CD4-positive, alpha-beta T cell (primary cell): ENCODE results near the gene SKAP2. TPM values are rescaled to one million over a fixed set of nuclear protein-coding genes. Genes with fewer than 3 reads are reported as not detected.

Source experiments
- ATAC-seq: fragments of 200-7000 bp; cut with Tn5 transposase; one replicate; pipeline ENCODE4 v1.10.0; 2022; ENCODE audit warnings: mild to moderate bottlenecking; ENCODE audit not compliant: poor library complexity
- CTCF ChIA-PET: fragments of 350-600 bp; sonication (Branson Sonifier 250); formaldehyde crosslinking; loops from one replicate; lab custom pipeline; 2021; ENCODE audit warnings: antibody characterized with exemption, inconsistent platforms; lab: Charles Lee
- POLR2A ChIA-PET: fragments of 350-600 bp; sonication (Branson Sonifier 250); formaldehyde crosslinking; loops from one replicate; lab custom pipeline; 2021; ENCODE audit warnings: antibody characterized with exemption, inconsistent platforms; lab: Charles Lee
- DNase-seq, 14 experiments: peaks; one replicate each; pipeline ENCODE4 v3.0.0-alpha.2; 2013 to 2020; ENCODE audit warnings: mixed read lengths in 2 of 14
- H3K27ac ChIP-seq, 2 donors: one replicate each; pipeline versions ENCODE4 v1.5.1 to v1.7.0; 2013; ENCODE audit warnings: low read length in 2 of 2, low read depth in 1 of 2, mild to moderate bottlenecking in 1 of 2
- H3K27me3 ChIP-seq, 2 experiments: 1 replicate in 1 of 2; 2 replicates in 1 of 2; pipeline versions ENCODE4 v1.6.1 to v1.7.0; 2013; ENCODE audit warnings: low read length in 2 of 2, control low read depth in 1 of 2, mild to moderate bottlenecking in 1 of 2, moderate library complexity in 1 of 2; ENCODE audit not compliant: insufficient read depth in 2 of 2, control insufficient read depth in 1 of 2
- H3K36me3 ChIP-seq: one replicate; pipeline ENCODE4 v1.6.1; 2013; ENCODE audit warnings: low read length, control low read depth; ENCODE audit not compliant: insufficient read depth
- H3K4me1 ChIP-seq: one replicate; pipeline ENCODE4 v1.6.1; 2013; ENCODE audit warnings: low read length, control low read depth; ENCODE audit not compliant: insufficient read depth
- H3K4me3 ChIP-seq: one replicate; pipeline ENCODE4 v1.5.1; 2013; ENCODE audit warnings: mild to moderate bottlenecking, low read length, moderate library complexity
- H3K9me3 ChIP-seq, 2 experiments: 1 replicate in 1 of 2; 2 replicates in 1 of 2; pipeline versions ENCODE4 v1.6.1 to v1.7.0; 2013; ENCODE audit warnings: low read length in 2 of 2, mild to moderate bottlenecking in 2 of 2, control low read depth in 1 of 2, moderate library complexity in 1 of 2; ENCODE audit not compliant: control insufficient read depth in 1 of 2, insufficient read depth in 1 of 2
- H3K27ac Mint-ChIP-seq: one replicate; pipeline ENCODE4 v1.8.0; 2020; ENCODE audit warnings: mixed read lengths
- H3K27me3 Mint-ChIP-seq: one replicate; pipeline ENCODE4 v1.8.0; 2021; ENCODE audit warnings: mixed read lengths
- H3K36me3 Mint-ChIP-seq: one replicate; pipeline ENCODE4 v1.8.0; 2021; ENCODE audit warnings: low read depth, mixed read lengths
- H3K4me1 Mint-ChIP-seq: one replicate; pipeline ENCODE4 v1.8.0; 2021; ENCODE audit warnings: low read depth, mixed read lengths
- H3K4me3 Mint-ChIP-seq: one replicate; pipeline ENCODE4 v1.8.0; 2020; ENCODE audit warnings: mild to moderate bottlenecking, mixed read lengths
- H3K9me3 Mint-ChIP-seq: one replicate; pipeline ENCODE4 v1.8.0; 2020; ENCODE audit warnings: mixed read lengths
- intact Hi-C, 2 experiments: fragments of 100-400 bp; cut with DNase I in 1 of 2; cut with micrococcal nuclease in 1 of 2; formaldehyde crosslinking; loops; one replicate each; pipeline versions ENCODE4 v1.15.1 to v1.9.0; 2023 to 2025; cut with DNase I, micrococcal nuclease
- total RNA-seq, 174 experiments: library from RNA in 2 of 174; stranded (reverse) in 2 of 174; gene quantifications; one replicate each; pipeline ENCODE4 v1.2.3 and lab custom pipeline; 2021 to 2026
- TF ChIP-seq, protein P1 (sequence below): fragments of 200-600 bp; IDR thresholded peaks from one replicate; pipeline ENCODE4 v1.8.0; 2022; ENCODE audit warnings: antibody characterized with exemption, mild to moderate bottlenecking

Gene SKAP2
- total RNA-seq, 2 experiments from 2014 or later, result 0.91 to 1.2 TPM

DNA sequence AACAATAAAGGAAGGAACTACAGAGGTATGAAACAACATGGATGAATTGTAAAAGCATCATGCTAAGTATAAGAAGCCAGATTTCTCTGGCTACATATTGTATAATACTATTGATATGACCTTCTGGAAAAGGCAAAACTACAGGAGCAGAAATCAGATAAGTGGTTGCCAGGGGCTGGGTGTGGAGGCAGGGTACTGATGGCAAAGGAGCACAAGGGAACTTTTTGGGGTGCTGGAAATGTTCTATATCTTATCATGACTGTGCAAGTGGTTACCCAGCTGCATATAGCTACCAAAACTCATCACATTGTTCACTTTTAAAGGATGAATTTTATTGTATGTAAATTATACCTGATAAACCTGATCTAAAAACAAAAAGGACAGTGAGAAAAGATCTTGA is 72.4 kb downstream of the SKAP2 start:
- no peak overlapping the region for H3K4me3 ChIP-seq
- no peaks in the 10 kb centered on the region for H3K4me1 ChIP-seq
- no peak for DNase-seq
- H3K27me3 ChIP-seq, result no peaks in the 10 kb centered on the region
- POLR2A ChIA-PET, result no interaction called here
- H3K27ac ChIP-seq, result no peak overlapping the region
- peaks cover 6% of the 10 kb centered on the region for H3K27me3 Mint-ChIP-seq
- H3K9me3 Mint-ChIP-seq, result no peaks in the 10 kb centered on the region
- intact Hi-C loops, result no loop called here
- H3K36me3 ChIP-seq, result no peaks in the 10 kb centered on the region
- H3K9me3 ChIP-seq, result no peaks in the 10 kb centered on the region
- CTCF ChIA-PET, result no interaction called here
- TF ChIP-seq, protein P1, sequence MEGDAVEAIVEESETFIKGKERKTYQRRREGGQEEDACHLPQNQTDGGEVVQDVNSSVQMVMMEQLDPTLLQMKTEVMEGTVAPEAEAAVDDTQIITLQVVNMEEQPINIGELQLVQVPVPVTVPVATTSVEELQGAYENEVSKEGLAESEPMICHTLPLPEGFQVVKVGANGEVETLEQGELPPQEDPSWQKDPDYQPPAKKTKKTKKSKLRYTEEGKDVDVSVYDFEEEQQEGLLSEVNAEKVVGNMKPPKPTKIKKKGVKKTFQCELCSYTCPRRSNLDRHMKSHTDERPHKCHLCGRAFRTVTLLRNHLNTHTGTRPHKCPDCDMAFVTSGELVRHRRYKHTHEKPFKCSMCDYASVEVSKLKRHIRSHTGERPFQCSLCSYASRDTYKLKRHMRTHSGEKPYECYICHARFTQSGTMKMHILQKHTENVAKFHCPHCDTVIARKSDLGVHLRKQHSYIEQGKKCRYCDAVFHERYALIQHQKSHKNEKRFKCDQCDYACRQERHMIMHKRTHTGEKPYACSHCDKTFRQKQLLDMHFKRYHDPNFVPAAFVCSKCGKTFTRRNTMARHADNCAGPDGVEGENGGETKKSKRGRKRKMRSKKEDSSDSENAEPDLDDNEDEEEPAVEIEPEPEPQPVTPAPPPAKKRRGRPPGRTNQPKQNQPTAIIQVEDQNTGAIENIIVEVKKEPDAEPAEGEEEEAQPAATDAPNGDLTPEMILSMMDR, result no peak
- no peak for ATAC-seq
- no peak overlapping the region for H3K4me3 Mint-ChIP-seq
- no peak overlapping the region for H3K27ac Mint-ChIP-seq
- H3K36me3 Mint-ChIP-seq, result no peaks in the 10 kb centered on the region
- H3K4me1 Mint-ChIP-seq, result no peaks in the 10 kb centered on the region

GRCh38 chr7:26789481-26790184 is 74.8 kb downstream of the SKAP2 start:
- intact Hi-C loops, result no loop called here
- peaks cover 6% of the 10 kb centered on the region for H3K27me3 Mint-ChIP-seq

DNA sequence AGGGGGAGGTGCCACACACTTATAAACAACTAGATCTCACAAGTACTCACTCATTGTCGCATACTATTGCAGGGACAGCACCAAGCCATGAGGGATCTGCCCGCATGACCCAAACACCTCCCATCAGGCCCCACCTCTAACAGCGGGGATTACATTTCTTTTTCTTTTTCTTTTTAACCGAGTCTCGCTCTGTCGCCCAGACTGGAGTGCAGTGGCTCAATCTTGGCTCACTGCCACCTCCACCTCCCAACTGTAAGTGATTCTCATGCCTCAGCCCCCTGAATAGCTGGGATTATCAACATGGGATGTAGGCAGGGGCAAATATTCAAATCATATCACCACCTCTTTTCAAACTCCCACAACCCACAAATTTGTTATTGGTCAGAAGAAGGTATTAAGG is 76.7 kb downstream of the SKAP2 start:
- Mint-ChIP-seq H3K4me3 (no peak overlapping the region), H3K4me1 (no peaks in the 10 kb centered on the region), H3K27ac (no peak overlapping the region), H3K36me3 (no peaks in the 10 kb centered on the region), H3K27me3 (peaks cover 6% of the 10 kb centered on the region), H3K9me3 (no peaks in the 10 kb centered on the region)
- ChIA-PET POLR2A (no interaction called here), CTCF (interaction anchor here (0.6 kb wide), 1 partner anchor 523 kb away, joined by 3 read pairs; no protein-coding TSS in a partner anchor)
- no peaks in the 10 kb centered on the region for H3K36me3 ChIP-seq
- H3K27me3 ChIP-seq, result no peaks in the 10 kb centered on the region
- ATAC-seq (no peak), DNase-seq (no peak)
- no peaks in the 10 kb centered on the region for H3K4me1 ChIP-seq
- no peak overlapping the region for H3K4me3 ChIP-seq
- H3K27ac ChIP-seq, result no peak overlapping the region
- H3K9me3 ChIP-seq, result no peaks in the 10 kb centered on the region
- intact Hi-C loops, result no loop called here
- TF ChIP-seq, protein P1, result no peak

More at GRCh38 chr7:26789481-26790184, 74.8 kb downstream of the SKAP2 start:
- Histone ChIP-seq H3K27me3 (no peaks in the 10 kb centered on the region), H3K27ac (no peak overlapping the region), H3K4me3 (no peak overlapping the region), H3K9me3 (no peaks in the 10 kb centered on the region), H3K4me1 (no peaks in the 10 kb centered on the region), H3K36me3 (no peaks in the 10 kb centered on the region)
- no peaks in the 10 kb centered on the region for H3K36me3 Mint-ChIP-seq
- POLR2A ChIA-PET, result no interaction called here
- DNase-seq, result no peak
- H3K4me3 Mint-ChIP-seq, result no peak overlapping the region
- TF ChIP-seq, protein P1, result no peak
- H3K27ac Mint-ChIP-seq, result no peak overlapping the region
- H3K9me3 Mint-ChIP-seq, result no peaks in the 10 kb centered on the region
- no peaks in the 10 kb centered on the region for H3K4me1 Mint-ChIP-seq
- no peak for ATAC-seq
- CTCF ChIA-PET, result no interaction called here
